Retina (tissue), 1 donor: ENCODE measurements around the gene LHFPL6.

Experiments used
- DNase-seq: peaks from one replicate; pipeline ENCODE4 v3.0.0-alpha.2; 2016

Gene LHFPL6

DNA sequence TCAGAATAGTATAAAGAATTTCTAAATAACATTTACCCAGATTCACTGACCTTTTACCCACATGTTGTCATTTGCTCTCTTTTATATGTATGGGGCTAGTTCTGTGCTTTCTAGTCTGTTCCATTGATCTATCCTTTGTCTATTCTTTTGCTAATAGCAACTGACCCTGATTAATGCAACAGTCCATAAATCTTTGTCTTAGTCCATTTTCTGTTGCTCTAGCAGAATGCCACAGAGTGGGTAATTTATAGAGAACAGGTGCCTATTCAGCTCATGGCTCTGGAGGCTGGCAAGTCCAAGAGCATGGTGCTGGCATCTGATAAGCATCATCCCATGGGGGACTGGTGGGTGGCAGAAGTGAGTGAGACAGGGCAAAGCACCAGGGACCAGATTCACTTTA, 52.1 kb downstream of the LHFPL6 start:
- DNase-seq = no peak

DNA sequence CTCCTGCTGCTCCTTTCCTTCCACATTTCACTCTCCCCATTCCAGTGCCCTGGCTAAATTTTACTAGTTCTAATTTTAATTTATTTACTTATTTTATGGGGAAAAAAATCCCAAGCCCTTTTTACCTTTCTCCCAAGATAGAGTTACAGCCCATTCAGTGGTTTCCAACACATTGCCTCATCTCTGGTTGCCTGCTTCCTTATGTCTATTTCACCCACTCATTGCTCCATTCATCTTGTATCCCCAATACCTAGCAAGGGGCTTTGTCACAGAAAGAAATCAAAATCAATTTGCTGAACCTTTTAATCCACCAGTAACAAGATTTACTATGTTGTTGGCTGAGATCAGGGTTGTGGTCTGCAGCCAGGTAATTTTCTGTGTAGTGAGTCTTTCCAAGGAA, 55.9 kb downstream of the LHFPL6 start:
- DNase-seq = no peak

DNA sequence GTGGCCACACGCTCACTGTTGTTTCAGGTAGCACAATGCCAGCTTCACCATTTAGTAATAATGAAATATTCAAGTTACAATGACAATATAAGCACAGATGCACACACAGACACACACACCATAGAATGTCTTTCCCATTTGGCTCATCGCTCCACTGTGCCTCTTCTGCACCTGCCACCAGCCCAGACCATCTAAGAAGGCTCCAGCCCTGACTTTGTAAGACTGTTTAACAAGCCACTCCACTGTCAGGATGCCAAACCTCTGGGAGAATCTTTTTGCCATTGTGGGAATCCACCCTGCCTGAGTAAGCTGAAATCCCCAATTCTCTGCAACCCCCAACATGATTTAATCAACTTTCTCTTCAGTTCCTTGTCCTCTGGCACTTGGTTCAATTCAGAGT, 60.6 kb downstream of the LHFPL6 start:
- no peak for DNase-seq

DNA sequence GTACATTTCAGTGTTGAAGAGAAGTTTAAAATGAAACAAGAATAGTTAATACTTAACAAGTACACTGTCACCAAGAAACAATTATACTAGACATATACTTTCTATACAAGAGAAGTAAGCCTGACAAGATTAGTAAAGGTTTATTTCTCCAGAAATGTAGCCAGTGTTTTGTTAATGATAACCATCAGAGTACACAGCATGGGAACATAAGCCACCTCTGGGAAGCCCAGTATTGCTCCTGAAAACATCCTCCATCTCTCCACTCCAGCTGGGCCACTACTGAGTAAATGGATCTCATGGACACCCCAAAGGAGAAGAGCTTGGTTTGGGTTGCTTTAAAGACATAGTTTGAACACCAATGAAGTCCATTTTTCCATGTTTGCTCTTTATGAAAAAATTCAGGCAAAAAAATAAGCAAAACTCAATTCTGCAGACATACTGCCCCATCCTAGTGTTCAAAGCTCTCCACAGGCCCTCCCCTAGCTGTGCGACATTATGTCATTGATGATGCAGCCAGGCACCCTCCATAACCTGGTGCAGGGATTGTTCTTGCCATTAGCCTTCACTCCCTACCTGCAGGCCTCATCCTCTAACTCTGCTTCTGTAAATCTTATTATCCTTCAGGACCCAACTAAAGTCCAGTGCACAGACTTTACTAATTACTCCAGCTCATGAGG, 61.9 kb downstream of the LHFPL6 start:
- no peak for DNase-seq

DNA sequence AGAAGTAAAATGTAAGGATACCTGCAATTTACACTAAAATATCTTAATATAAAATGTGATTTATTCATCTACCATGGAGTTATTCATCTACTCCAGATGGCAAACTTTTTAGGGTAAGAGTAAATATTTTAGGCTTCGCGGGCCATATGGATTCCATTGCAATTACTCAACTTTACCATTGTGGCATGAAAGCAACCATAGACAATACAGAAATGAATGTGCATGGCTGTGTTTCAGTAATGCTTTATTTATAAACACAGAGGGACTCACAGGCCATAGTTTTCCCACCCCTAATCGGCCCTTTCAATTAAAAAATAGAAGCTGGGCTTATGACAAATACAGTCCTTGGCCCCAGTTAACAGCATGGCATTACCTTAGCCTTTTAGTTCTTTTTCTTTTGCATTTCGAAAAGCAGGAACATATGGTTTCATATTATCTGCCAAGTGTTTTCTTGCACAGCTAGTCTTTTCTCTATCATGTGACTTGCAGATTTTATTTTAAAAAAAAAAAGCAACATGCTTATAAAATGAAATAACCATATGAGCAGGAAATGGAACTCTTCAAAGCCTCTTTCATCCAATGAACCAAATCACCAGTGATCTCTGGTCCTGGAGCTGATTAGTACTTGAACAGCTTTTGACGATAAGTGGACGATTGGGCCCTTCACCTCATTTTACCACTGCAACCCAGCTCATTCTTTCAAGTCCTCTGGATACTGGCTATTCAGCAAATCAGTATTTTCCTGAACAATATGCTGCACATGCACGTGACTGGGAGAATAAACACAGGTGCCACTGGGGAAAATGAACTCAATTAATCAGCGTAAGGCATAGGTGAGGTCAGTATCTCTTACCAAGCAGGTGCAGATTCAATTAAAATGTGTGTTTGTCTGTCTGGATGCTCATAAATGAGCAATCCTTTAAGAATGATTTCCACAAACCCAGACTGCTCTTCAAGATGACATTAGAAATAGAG, 63.9 kb downstream of the LHFPL6 start:
- DNase-seq = no peak

DNA sequence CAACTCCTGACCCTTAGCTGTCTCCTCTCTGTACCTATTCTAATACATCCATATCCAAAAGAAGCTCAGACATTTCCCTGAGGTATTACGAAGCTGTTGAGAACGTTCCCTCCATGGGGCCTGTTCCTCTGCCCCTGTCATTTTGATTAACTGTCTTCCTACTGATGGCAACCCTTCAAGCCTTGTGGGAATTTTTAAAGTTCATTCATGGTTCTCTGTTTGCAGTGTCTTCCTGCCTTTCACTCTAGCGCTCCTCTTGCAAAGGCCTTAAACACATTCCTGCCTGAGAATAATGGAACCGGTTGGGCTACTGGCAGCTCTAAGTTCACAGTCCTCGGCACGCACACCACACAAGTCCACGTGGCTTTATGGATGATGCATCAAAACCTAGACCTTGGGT, 66.1 kb downstream of the LHFPL6 start:
- peak; percentile 63 for DNase-seq

DNA sequence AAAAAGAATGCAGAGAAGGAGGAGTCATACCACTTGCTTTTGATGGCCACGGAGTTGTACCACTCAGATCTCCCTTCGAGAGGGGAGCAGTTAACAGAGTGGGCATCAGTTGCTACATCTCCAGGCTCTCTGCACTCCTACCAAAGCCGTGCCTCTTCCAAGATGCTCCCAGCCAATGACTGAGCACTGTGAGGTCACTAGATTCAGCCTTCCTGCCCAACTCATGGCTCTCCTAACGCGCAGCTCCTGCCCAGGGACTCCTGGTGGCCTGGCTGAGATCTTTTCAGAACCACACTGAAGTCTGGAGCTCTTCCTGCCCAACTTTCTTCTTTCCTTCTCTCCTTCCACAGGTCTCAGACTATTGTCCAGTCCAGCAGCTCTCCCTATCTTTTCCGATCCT, 66.7 kb downstream of the LHFPL6 start:
- DNase-seq = peak; percentile 38

DNA sequence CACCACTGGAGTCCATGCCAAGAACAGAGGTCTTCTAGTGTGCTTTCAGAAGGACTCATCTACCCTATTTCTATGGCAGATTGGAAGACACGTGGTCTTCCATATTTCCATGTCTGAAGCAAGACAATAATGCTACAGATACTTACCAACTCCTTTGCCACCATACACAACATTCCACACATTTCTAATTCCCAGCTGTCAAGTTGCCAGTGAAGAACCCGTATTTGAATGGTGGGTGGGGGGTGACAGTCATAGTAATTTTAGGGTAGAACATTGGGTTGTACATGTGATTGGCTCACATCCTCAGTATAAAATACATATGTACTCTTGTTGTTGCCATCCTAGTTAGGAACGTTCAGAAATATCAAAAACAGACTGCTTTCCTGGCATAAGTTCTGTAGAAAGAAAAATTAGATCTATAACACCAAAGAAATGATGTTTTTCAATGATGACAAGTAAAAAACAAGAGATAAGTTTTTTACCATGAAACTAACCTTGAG, 69.3 kb downstream of the LHFPL6 start:
- no peak for DNase-seq

DNA sequence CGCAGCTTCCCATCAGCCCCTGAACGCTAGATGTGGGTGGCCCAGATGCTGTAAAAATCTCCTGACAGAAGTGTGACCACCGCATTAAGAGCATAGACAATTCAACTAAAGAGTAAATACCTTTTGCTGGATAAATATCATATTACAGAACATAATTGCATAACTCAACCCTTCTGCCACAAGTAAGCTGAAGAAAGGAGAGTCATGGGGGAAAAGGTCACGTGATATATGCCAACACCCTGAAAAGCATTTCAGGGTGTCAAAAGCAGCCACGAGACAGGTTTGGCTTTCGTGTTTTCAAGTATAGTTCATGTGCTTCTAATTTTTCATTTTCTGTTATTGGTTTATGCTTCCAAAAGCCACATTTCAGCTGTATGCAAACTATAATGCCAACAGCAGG, 71.3 kb downstream of the LHFPL6 start:
- DNase-seq = no peak

DNA sequence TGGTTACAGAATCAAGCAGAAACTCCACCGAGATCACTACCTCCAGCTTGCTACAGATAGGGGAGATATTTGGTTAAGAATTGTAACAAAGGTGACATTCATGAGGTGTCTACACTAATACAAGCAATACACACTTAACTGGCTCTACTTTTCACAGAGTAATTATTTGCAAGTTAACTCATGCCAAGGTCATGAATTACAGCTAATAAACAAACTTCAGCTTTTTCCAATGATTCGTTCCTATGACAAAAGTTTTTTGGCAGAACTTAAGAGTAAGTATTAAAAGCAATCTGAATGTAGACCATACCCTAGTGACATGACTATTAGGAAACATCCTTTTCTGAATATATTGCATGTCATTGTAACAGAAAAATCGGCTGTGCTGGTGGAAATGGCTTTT, 72.1 kb downstream of the LHFPL6 start:
- no peak for DNase-seq

DNA sequence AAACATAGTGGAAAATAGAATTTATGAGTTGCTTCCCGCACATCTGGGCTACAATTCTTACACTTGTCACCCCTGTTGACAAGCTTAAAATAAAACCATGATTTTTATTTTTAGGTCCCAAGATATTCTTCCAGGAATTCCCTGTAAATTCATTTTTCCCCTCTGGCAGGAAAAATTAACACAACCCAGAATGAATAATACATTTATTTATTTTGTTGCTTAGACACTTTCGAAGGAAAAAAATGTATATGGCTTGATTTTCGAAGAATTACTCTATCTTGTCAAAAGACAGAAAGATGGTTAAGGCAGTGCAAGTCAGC, 74.4 kb downstream of the LHFPL6 start:
- no peak for DNase-seq

DNA sequence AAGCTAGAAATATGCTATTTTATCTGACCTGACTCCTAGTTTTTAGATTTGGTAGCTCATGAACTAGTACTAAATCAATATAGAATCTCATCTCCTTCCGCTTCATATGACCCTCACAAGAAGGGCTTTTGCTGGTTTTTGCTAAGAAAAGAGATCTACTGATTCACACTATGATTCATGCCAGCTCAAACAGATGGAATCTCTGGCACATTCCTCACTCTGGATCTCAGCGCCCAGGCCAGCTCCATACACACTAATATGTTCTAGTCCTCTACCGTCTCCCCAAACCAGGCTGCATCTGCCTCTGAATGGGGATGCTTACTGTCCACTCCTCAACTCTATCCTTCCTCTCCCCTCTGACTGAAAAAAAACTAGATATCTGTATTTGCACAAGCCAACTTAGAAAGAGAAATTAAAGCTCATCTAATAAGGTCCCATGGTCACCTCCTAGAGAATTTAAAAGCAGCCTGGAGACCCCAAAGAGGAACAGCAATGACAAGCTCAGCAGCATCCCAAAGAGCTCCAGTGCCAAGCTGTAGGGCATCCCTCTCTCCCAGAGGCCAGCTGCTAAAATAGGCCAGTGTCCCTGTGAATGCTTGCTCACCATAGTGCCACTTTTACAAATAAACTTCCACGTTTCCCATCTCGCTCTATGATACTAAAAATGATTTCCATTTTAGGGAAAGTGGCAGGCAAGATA, 74.9 kb downstream of the LHFPL6 start:
- no peak for DNase-seq

DNA sequence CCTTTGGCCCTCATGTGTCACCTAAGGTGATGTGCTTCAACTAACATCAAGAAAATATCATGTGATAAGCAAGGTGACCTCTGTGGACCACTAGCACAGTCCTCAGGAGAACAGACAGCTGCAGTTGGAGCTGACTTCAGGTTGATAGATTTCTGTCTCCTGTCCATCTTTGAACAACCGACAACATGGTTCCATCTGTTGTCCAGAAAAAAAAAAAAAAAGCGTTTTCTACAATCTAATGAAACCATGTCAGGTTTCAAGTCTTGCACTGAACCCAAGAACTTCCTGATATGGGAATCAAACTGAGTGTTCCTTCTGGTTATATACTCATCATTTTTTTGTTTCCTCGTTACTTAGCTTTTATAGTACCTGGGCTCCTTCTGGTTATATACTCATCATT, 75.7 kb downstream of the LHFPL6 start:
- no peak for DNase-seq

DNA sequence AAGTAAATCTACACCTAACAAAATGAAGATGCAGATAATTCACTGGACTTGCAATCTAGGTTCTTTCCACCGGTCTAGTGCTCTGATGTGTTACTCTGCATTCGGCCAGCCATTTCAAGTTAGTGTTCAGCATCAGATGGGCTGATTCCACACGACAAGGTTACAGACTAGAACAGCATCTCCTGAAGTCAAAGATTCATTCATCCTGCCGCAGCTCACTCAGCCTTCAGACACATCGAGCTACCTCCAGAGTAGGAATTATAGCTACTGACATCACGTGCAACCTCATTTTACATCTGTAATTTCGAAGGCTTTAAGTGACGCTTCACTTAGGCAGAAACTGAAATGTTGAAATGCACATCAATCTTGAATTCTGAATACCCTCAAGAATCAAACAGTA, 76.5 kb downstream of the LHFPL6 start:
- DNase-seq = no peak

DNA sequence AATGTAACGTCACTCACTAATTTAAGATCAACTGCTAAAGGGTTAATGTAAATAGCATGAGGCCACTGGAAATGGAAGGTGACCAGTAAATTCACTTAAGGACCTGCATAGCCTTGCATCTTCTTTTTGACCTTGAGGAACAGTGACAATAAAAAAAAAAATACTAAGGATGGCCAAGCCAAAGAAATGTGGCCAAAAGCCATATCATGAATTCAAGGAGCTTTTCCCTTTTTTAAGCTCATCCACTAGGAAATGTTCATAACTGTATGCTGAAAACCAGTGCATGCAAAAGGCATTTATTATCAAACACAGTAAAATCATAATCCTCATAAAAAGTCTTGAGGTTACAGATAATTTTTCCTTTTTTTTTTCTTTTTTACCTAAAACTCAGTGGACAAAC, 77.5 kb downstream of the LHFPL6 start:
- DNase-seq = no peak

DNA sequence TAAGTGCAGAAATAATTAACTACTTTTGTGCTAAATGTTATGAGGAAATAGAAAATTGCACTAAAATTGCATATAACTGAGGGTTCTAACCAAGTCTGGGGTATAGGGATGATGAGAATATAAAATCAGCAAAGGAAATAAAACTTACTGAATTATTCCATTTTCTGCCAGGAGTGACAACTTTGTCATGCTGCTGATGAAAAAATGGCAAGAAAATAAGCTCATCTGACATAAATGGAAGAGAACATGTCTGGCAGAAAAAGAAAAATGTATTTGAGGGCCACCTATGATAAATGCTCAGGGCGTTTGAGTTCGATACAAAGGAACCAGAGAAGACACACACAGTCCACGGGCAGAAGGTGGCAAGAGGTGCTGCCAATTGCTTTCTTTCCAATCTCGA, 78.2 kb downstream of the LHFPL6 start:
- no peak for DNase-seq

DNA sequence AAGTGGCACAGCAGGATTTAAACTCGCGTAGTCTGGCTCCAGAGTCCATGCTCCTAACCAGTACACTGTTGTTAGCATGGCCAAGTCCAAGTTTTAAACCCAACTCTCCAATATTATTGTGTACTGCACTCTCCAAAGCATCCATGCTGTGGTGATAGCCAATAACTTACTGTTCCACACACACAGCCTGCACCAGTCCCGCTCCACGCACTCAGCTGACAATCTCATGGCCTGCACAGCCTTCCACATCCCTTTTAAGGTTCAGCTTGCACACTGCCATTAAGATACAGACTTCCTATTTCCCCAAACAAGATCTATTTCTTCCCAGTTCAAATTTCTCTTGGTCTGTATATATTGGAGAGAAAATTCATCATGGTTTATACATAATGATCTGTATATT, 80.7 kb downstream of the LHFPL6 start:
- DNase-seq = no peak

DNA sequence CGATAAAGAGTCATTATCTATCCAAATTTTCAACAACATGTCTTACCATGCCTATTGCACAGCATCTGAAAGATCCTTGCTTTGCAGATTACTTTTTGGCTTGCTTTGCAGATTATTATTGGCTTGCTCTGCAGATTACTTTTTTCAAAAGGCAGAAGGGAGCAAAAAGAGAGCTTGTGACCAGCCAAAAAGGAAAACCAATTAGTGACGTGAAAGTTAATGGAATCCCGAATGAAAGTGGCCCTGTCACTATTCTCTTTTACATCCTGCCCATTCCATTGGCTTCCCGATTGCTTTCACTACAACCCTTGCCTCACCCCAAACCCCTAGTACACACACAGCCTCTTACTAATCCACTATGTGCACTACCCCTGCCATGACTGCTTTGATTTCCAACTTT, 81.3 kb downstream of the LHFPL6 start:
- DNase-seq = no peak

DNA sequence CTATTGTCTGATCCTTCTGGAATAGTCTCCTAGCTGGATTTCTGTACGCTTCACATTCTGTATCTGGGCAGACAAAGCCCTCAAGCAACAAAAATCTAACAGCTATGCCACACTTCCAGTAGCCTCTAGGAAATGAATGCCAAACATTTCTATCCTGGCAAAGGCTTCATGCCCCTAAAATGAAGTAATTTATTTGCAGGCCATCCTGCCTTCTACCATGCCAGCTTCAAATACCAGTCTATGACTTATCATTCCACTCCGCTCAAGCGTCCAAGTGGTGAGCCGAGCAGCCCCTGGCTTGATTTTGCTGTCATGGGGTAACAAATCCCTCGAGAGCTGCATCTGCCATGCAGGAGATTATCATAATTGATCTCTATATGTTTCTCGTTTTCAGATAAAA, 86.9 kb downstream of the LHFPL6 start:
- DNase-seq = peak; percentile 42

DNA sequence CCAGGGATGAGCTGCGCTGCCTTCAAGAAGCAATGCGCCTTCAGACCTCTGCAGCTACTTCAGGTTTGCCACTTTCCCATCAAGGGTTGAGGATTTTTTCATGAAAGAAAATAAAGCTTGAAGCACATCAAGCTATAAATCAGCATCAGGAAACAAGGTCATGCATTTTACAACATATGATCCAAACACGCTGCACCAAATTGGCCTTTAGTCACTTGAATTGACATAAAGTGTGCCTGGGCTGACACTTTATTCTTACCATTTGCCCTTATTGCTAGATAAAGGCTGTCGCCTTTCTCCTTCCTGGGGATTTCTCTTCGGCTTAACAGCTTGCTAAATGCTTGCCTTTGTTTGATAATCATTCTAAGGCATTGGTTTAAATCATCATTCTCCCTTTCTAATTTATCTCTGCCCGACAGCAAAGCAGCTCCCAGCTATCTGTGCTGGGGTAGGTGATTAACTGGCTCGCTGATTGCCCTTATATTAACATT, 87.7 kb downstream of the LHFPL6 start:
- peak; percentile 36 for DNase-seq

DNA sequence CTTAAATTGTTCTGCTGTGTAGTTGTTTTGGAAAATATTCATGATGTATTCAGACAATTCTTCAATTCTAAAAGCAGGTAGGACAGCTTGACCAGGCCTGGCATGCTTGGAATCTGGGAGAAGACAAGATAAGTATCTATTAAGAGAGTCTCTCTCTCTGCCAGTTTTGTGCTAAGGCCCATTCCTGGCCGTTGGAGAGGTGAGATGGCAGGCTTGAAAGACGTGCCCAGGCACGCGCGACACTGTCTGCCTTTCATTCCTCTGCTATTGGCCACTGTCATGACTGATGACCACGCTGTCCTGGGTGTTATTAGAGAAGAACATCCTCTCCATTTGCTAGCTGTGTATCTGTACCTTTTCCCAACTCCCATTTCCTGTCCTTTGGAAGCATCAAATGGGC, 90.3 kb downstream of the LHFPL6 start:
- no peak for DNase-seq

DNA sequence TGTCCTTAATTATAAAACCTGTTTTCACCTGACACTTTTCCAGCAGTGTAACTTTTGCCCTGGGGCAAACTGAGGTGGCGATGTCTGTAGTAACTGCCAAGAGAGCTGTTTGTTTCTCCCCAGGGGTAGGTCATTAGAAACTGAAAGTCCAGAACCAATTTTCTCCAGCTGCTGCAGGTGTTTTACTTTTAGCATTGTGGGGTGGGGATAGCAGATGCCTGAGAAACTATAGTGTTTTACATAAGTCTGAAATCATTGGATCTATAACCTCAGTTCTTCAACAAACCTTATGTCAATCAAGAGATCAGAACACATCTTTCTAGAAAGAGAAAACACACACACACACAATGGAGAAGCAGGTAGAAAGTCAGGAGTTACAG, 92.7 kb downstream of the LHFPL6 start:
- no peak for DNase-seq

DNA sequence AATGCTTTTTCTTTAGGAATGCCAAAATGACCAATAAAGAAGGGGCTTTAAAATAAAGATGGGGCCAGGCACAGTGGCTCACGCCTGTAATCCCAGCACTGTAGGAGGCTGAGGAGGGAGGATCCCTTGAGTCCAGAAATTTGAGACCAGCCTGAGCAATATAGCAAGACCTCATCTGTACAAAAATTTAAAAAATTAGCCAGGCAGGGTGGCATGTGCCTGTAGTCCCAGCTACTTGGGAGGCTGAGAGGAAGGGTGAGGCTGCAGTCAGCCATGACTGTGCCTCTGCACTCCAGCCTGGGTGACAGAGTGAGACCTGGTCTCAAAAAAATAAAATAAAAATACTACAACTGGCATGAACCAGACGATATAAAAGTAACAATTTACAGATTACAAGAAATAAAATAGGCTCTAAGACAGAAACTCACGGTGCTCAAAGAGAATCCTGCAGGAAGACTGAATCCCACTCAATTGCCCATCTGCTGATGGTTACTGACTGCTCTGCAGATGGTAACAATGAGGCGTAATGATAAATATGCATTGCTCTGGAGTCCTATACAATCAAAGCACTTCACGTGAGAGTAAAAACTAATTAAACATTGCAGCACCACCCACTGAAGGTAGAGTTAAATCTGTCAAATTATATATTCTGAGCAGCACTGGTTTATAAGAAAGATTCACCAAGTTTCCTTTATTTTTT, 93.2 kb downstream of the LHFPL6 start:
- DNase-seq = no peak
